Caco-2 (cell line): Measurements from ENCODE around the gene SRRM4. TPM values are rescaled to one million over a fixed set of nuclear protein-coding genes. Genes with fewer than 3 reads are reported as not detected.

Source experiments
- BruUV-seq: library from RNA; stranded (reverse); fragments of 400-500 nt; replicated peaks from 2 replicates; lab custom pipeline; 2021; lab: Mats Ljungman, UMichigan
- CTCF ChIA-PET: fragments of 300-600 bp; sonication (Branson Sonifier 250); formaldehyde crosslinking; loops from one replicate; lab custom pipeline; 2022; ENCODE audit warnings: antibody characterized with exemption; lab: Charles Lee
- POLR2A ChIA-PET: fragments of 300-600 bp; sonication (Branson Sonifier 250); formaldehyde crosslinking; loops from one replicate; lab custom pipeline; 2022; ENCODE audit warnings: antibody characterized with exemption; lab: Charles Lee
- DNase-seq, 2 experiments: peaks; one replicate each; pipeline versions ENCODE4 v3.0.0 to v3.0.0-alpha.2; 2020 to 2022
- H3K27me3 ChIP-seq: replicated peaks from 2 replicates; pipeline ENCODE4 v1.6.0; 2011; ENCODE audit warnings: low read length; ENCODE audit not compliant: control insufficient read depth, insufficient read depth
- H3K36me3 ChIP-seq: 2 replicates; pipeline ENCODE4 v1.5.1; 2011; ENCODE audit warnings: low read length; ENCODE audit not compliant: control insufficient read depth, insufficient read depth
- H3K4me1 ChIP-seq: fragments of 250-450 bp; sonication (Bioruptor Pico); 2 replicates; pipeline ENCODE4 v1.5.1; 2020; ENCODE audit warnings: mild to moderate bottlenecking
- H3K4me3 ChIP-seq: 2 replicates; pipeline ENCODE4 v1.5.1; 2011; ENCODE audit warnings: low read depth, mild to moderate bottlenecking, control low read depth, low read length
- H3K9me3 ChIP-seq: fragments of 250-450 bp; sonication (Bioruptor Pico); 2 replicates; pipeline ENCODE4 v1.5.1; 2020; ENCODE audit warnings: mild to moderate bottlenecking, moderate library complexity
- H3K27ac Mint-ChIP-seq: one replicate; pipeline ENCODE4 v1.8.0; 2022; ENCODE audit warnings: mixed read lengths; ENCODE audit not compliant: unreplicated experiment
- H3K27me3 Mint-ChIP-seq: one replicate; pipeline ENCODE4 v1.8.0; 2022; ENCODE audit warnings: mixed read lengths; ENCODE audit not compliant: insufficient read depth, unreplicated experiment
- H3K36me3 Mint-ChIP-seq: one replicate; pipeline ENCODE4 v1.8.0; 2022; ENCODE audit warnings: mild to moderate bottlenecking, mixed read lengths; ENCODE audit not compliant: insufficient read depth, unreplicated experiment
- H3K4me1 Mint-ChIP-seq: one replicate; pipeline ENCODE4 v1.8.0; 2022; ENCODE audit warnings: low read depth, mixed read lengths; ENCODE audit not compliant: unreplicated experiment
- H3K4me3 Mint-ChIP-seq: one replicate; pipeline ENCODE4 v1.8.0; 2022; ENCODE audit warnings: mild to moderate bottlenecking, moderate library complexity, mixed read lengths; ENCODE audit not compliant: unreplicated experiment
- H3K9me3 Mint-ChIP-seq: one replicate; pipeline ENCODE4 v1.8.0; 2022; ENCODE audit warnings: mixed read lengths; ENCODE audit not compliant: unreplicated experiment
- intact Hi-C: fragments of 100-400 bp; cut with micrococcal nuclease; formaldehyde crosslinking; loops from one replicate; pipeline ENCODE4 v1.10.0; 2022; ENCODE audit not compliant: unreplicated experiment
- total RNA-seq: library from RNA; stranded (reverse); gene quantifications from 2 replicates; pipeline ENCODE4 v1.2.3, GENCODE V29; 2022
- TF ChIP-seq, protein P1 (sequence below), 2 experiments: fragments of 200-600 bp in 1 of 2; IDR thresholded peaks; 1 replicate in 1 of 2; 2 replicates in 1 of 2; pipeline versions ENCODE4 v1.5.1 to v1.8.0; 2011 to 2022; ENCODE audit warnings: antibody characterized with exemption in 1 of 2, control low read depth in 1 of 2, inconsistent platforms in 1 of 2, low read depth in 1 of 2, low read length in 1 of 2, mild to moderate bottlenecking in 1 of 2, moderate library complexity in 1 of 2; ENCODE audit not compliant: insufficient read depth in 1 of 2, severe bottlenecking in 1 of 2, unreplicated experiment in 1 of 2

Gene SRRM4
- total RNA-seq, 1 experiment from 2014 or later: not detected

DNA sequence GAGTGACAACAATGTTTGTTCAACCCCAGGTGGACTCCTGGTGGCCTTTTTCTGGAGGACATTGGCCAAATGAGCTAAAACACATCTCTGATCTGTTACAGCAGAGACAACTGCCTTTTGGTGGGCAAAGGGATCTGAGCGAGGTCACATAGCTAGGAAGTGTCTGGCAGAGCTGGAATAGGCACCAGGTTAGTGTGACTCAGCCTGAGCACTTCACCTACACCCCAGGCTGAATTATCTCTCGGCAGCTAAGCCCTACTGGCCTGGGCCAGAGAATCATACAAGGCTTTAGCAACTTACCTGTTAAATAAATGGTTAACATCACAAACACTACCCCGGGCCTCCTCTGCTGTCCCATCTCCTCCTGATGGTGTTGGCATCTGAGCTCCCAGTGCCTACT, 147.2 kb downstream of the SRRM4 start:
- ChIA-PET CTCF (no interaction called here), POLR2A (no interaction called here)
- Mint-ChIP-seq H3K4me1 (no peaks in the 10 kb centered on the region), H3K4me3 (no peak overlapping the region), H3K36me3 (no peaks in the 10 kb centered on the region), H3K27me3 (peaks cover 8% of the 10 kb centered on the region), H3K9me3 (peaks cover 14% of the 10 kb centered on the region), H3K27ac (no peak overlapping the region)
- Histone ChIP-seq H3K27me3 (no peaks in the 10 kb centered on the region), H3K4me3 (no peak overlapping the region), H3K9me3 (no peaks in the 10 kb centered on the region), H3K4me1 (no peaks in the 10 kb centered on the region), H3K36me3 (no peaks in the 10 kb centered on the region)
- no TSS peak for BruUV-seq
- DNase-seq: no peak
- intact Hi-C loops: no loop called here
- TF ChIP-seq, protein P1, sequence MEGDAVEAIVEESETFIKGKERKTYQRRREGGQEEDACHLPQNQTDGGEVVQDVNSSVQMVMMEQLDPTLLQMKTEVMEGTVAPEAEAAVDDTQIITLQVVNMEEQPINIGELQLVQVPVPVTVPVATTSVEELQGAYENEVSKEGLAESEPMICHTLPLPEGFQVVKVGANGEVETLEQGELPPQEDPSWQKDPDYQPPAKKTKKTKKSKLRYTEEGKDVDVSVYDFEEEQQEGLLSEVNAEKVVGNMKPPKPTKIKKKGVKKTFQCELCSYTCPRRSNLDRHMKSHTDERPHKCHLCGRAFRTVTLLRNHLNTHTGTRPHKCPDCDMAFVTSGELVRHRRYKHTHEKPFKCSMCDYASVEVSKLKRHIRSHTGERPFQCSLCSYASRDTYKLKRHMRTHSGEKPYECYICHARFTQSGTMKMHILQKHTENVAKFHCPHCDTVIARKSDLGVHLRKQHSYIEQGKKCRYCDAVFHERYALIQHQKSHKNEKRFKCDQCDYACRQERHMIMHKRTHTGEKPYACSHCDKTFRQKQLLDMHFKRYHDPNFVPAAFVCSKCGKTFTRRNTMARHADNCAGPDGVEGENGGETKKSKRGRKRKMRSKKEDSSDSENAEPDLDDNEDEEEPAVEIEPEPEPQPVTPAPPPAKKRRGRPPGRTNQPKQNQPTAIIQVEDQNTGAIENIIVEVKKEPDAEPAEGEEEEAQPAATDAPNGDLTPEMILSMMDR (IDR thresholded peaks at IDR 0.05; ENCODE audit: insufficient read depth in 1 of 2, low read depth in 1 of 2, low read length in 1 of 2, severe bottlenecking in 1 of 2, unreplicated experiment in 1 of 2): no peak

DNA sequence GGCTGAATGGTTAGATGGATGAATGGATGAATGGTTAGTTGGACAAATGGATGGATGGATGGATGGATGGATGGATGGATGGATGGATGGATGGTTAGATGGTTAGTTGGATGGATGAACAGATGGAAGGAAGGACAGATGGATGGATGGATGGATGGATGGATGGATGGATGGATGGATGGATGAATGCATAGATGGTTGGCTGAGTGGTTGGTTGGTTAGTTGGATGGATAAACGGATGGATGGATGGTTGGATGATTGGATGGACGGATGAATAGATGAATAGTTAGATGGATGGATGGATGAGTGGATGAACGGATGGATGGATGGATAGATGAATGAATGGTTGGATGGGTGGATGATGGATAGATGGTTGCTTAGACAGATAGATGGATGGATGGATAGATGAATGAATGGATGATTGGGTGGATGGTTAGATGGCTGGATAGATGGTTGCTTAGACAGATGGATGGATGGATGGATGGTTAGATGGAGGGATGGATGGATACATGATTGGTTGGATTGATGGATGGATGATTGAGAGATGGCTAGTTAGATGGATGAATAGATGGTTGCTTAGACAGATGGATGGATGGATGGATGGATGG, 148.6 kb downstream of the SRRM4 start:
- no TSS peak for BruUV-seq
- intact Hi-C loops: no loop called here
- H3K36me3 Mint-ChIP-seq: no peaks in the 10 kb centered on the region
- no peaks in the 10 kb centered on the region for H3K4me1 Mint-ChIP-seq
- peaks cover 8% of the 10 kb centered on the region for H3K27me3 Mint-ChIP-seq
- Histone ChIP-seq H3K9me3 (no peaks in the 10 kb centered on the region), H3K4me1 (no peaks in the 10 kb centered on the region), H3K36me3 (no peaks in the 10 kb centered on the region), H3K4me3 (no peak overlapping the region), H3K27me3 (no peaks in the 10 kb centered on the region)
- H3K4me3 Mint-ChIP-seq: no peak overlapping the region
- ChIA-PET CTCF (no interaction called here), POLR2A (no interaction called here)
- no peak overlapping the region for H3K27ac Mint-ChIP-seq
- no peak for DNase-seq
- TF ChIP-seq, protein P1 (IDR thresholded peaks at IDR 0.05; ENCODE audit: insufficient read depth in 1 of 2, low read depth in 1 of 2, low read length in 1 of 2, severe bottlenecking in 1 of 2, unreplicated experiment in 1 of 2): no peak
- peaks cover 14% of the 10 kb centered on the region for H3K9me3 Mint-ChIP-seq

DNA sequence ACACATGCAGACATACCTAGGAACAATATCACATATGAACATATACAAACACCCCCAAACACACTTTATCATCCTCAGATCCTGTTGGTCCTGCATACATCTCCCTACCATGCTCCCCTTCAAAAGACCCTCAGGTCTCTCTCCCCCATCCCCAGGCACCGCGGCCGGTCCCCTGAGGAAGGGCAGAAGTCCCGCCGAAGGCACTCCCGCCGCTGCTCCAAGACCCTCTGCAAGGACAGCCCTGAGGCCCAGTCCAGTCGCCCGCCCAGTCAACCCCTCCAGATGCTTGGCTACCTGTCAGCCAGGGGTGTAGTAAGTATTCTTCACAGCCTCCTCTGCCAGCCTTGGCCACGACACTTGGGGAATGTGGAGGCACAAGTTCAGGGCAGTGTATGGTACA, 149.2 kb downstream of the SRRM4 start:
- ChIA-PET POLR2A (no interaction called here), CTCF (no interaction called here)
- H3K4me3 ChIP-seq: no peak overlapping the region
- H3K27me3 Mint-ChIP-seq: peaks cover 8% of the 10 kb centered on the region
- peaks cover 14% of the 10 kb centered on the region for H3K9me3 Mint-ChIP-seq
- TF ChIP-seq, protein P1 (IDR thresholded peaks at IDR 0.05; ENCODE audit: insufficient read depth in 1 of 2, low read depth in 1 of 2, low read length in 1 of 2, severe bottlenecking in 1 of 2, unreplicated experiment in 1 of 2): no peak
- no peaks in the 10 kb centered on the region for H3K36me3 Mint-ChIP-seq
- H3K36me3 ChIP-seq: no peaks in the 10 kb centered on the region
- no peaks in the 10 kb centered on the region for H3K9me3 ChIP-seq
- no peaks in the 10 kb centered on the region for H3K4me1 Mint-ChIP-seq
- DNase-seq: no peak
- no peaks in the 10 kb centered on the region for H3K27me3 ChIP-seq
- no peaks in the 10 kb centered on the region for H3K4me1 ChIP-seq
- H3K27ac Mint-ChIP-seq: no peak overlapping the region
- no TSS peak for BruUV-seq
- no peak overlapping the region for H3K4me3 Mint-ChIP-seq
- intact Hi-C loops: no loop called here
